GM12878 (cell line): ENCODE results near the gene AGBL1. TPM values are rescaled to one million over a fixed set of nuclear protein-coding genes. Genes with fewer than 3 reads are reported as not detected.

ENCODE experiments used
- ATAC-seq: fragments of 200-7000 bp; cut with Tn5 transposase; 3 replicates; pipeline ENCODE4 v1.9.1; 2020; ENCODE audit warnings: mild to moderate bottlenecking, moderate library complexity
- BruUV-seq: library from RNA; stranded (reverse); fragments of 400-500 nt; replicated peaks from 2 replicates; lab custom pipeline; 2021; lab: Mats Ljungman, UMichigan
- CTCF ChIA-PET: fragments of 300-600 bp; sonication (Branson Sonifier 250); formaldehyde crosslinking; extraction: SDS; loops from one replicate; lab custom pipeline; 2021; ENCODE audit warnings: inconsistent platforms; lab: Yijun Ruan, JAX
- POLR2A ChIA-PET: fragments of 350-600 bp; formaldehyde crosslinking; extraction: SDS; loops from one replicate; lab custom pipeline; 2021; ENCODE audit warnings: inconsistent platforms; lab: Charles Lee
- RAD21 ChIA-PET: fragments of 300-600 bp; sonication (Branson Sonifier 250); formaldehyde crosslinking; loops from one replicate; lab custom pipeline; 2023; ENCODE audit warnings: antibody characterized with exemption; ENCODE audit not compliant: unreplicated experiment; lab: Charles Lee
- SMC1A ChIA-PET: fragments of 300-600 bp; sonication (Branson Sonifier 250); formaldehyde crosslinking; loops from one replicate; lab custom pipeline; 2023; ENCODE audit not compliant: unreplicated experiment, uncharacterized antibody; lab: Charles Lee
- DNase-seq: peaks from one replicate; pipeline ENCODE4 v3.0.0-alpha.2; 2011; ENCODE audit warnings: low read depth, low spot score
- FAIRE-seq: peaks from 3 replicates; lab custom pipeline; 2011; peaks lifted over from hg19 to GRCh38; lab: Jason Lieb, UNC
- H2AFZ ChIP-seq: 2 replicates; pipeline ENCODE4 v1.6.0; 2011; ENCODE audit warnings: low read depth, low read length, control low read depth; ENCODE audit not compliant: control insufficient read depth
- H3K27ac ChIP-seq: 2 replicates; pipeline ENCODE4 v1.5.1; 2011; ENCODE audit warnings: control low read depth; ENCODE audit not compliant: control insufficient read depth, insufficient read depth
- H3K27me3 ChIP-seq, 2 experiments: replicated peaks in 1 of 2; 2 replicates each; pipeline versions ENCODE4 v1.6.0 to v1.6.1; 2011; ENCODE audit warnings: low read length in 1 of 2; ENCODE audit not compliant: control insufficient read depth in 2 of 2, insufficient read depth in 2 of 2
- H3K36me3 ChIP-seq, 2 experiments: 2 replicates each; pipeline ENCODE4 v1.5.1; 2011; ENCODE audit warnings: low read length in 1 of 2; ENCODE audit not compliant: control insufficient read depth in 2 of 2, insufficient read depth in 2 of 2
- H3K4me1 ChIP-seq: 2 replicates; pipeline ENCODE4 v1.6.1; 2011; ENCODE audit warnings: mild to moderate bottlenecking, low read length, moderate library complexity, mixed read lengths; ENCODE audit not compliant: control insufficient read depth, insufficient read depth
- H3K4me2 ChIP-seq: 2 replicates; pipeline ENCODE4 v1.6.0; 2011; ENCODE audit warnings: control low read depth; ENCODE audit not compliant: control insufficient read depth, insufficient read depth
- H3K4me3 ChIP-seq: fragments of 200-600 bp; sonication (generic); 2 replicates; pipeline ENCODE4 v1.5.1; 2016
- H3K79me2 ChIP-seq: 2 replicates; pipeline ENCODE4 v1.6.0; 2011; ENCODE audit warnings: low read length; ENCODE audit not compliant: control insufficient read depth, insufficient read depth
- H3K9ac ChIP-seq: 2 replicates; pipeline ENCODE4 v1.8.0; 2011; ENCODE audit warnings: low read length, control low read depth, mixed read lengths; ENCODE audit not compliant: control insufficient read depth, insufficient read depth
- H3K9me3 ChIP-seq: replicated peaks from 3 replicates; pipeline ENCODE4 v1.5.1; 2011; ENCODE audit warnings: mild to moderate bottlenecking, low read length; ENCODE audit not compliant: control insufficient read depth, insufficient read depth
- H4K20me1 ChIP-seq: 2 replicates; pipeline ENCODE4 v1.6.0; 2011; ENCODE audit not compliant: control insufficient read depth, insufficient read depth
- ASH2L ChIP-seq: fragments of 300-600, 200-600 bp; sonication (generic); IDR thresholded peaks from 2 replicates; pipeline ENCODE4 v1.6.1; 2017; ENCODE audit warnings: low read depth, mild to moderate bottlenecking, borderline replicate concordance
- CHD2 ChIP-seq: IDR thresholded peaks from 2 replicates; pipeline ENCODE4 v1.6.1; 2011; ENCODE audit warnings: low read depth, low read length, improper control_type of control experiment, borderline replicate concordance
- CHD4 ChIP-seq: fragments of 200-600 bp; sonication (generic); IDR thresholded peaks from 2 replicates; pipeline ENCODE4 v1.6.1; 2016; ENCODE audit warnings: mild to moderate bottlenecking
- FOXM1 ChIP-seq: IDR thresholded peaks from 2 replicates; pipeline ENCODE4 v1.6.1; 2012; ENCODE audit warnings: low read depth, mild to moderate bottlenecking, inconsistent platforms, low read length, moderate library complexity
- GABPA ChIP-seq: IDR thresholded peaks from 2 replicates; pipeline ENCODE4 v1.6.1; 2014; ENCODE audit warnings: antibody characterized with exemption, low read depth, mild to moderate bottlenecking, inconsistent platforms
- GATAD2B ChIP-seq: fragments of 450-650 bp; conservative IDR thresholded peaks from 2 replicates; pipeline ENCODE4 v1.6.1; 2017; ENCODE audit warnings: low read depth, mild to moderate bottlenecking, moderate library complexity
- IKZF2 ChIP-seq, 2 experiments: fragments of 450-650 bp; IDR thresholded peaks; 2 replicates each; pipeline ENCODE4 v1.6.1; 2017; ENCODE audit warnings: mild to moderate bottlenecking in 2 of 2, moderate library complexity in 2 of 2
- MXI1 ChIP-seq: fragments of 150-350 bp; IDR thresholded peaks from 2 replicates; pipeline ENCODE4 v1.6.1; 2011; ENCODE audit warnings: low read depth, mild to moderate bottlenecking, inconsistent platforms, low read length, improper control_type of control experiment
- NFIC ChIP-seq: IDR thresholded peaks from 2 replicates; pipeline ENCODE4 v1.6.1; 2012; ENCODE audit warnings: low read depth, mild to moderate bottlenecking, inconsistent platforms, low read length, moderate library complexity
- PAX5 ChIP-seq: IDR thresholded peaks from 2 replicates; pipeline ENCODE4 v1.6.1; 2011; ENCODE audit warnings: low read depth, low read length, borderline replicate concordance
- RBBP5 ChIP-seq: fragments of 200-600 bp; sonication (generic); conservative IDR thresholded peaks from 2 replicates; pipeline ENCODE4 v1.6.1; 2016
- SIX5 ChIP-seq: IDR thresholded peaks from 2 replicates; pipeline ENCODE4 v1.6.1; 2011; ENCODE audit warnings: mild to moderate bottlenecking, low read depth, low read length, moderate library complexity; ENCODE audit not compliant: severe bottlenecking
- SREBF1 ChIP-seq: IDR thresholded peaks from 2 replicates; pipeline ENCODE4 v1.6.1; 2012; ENCODE audit warnings: mild to moderate bottlenecking, low read length
- TBL1XR1 ChIP-seq: IDR thresholded peaks from 2 replicates; pipeline ENCODE4 v1.6.1; 2012; ENCODE audit warnings: low read depth, low read length, improper control_type of control experiment
- TCF3 ChIP-seq: IDR thresholded peaks from 2 replicates; pipeline ENCODE4 v1.6.1; 2012; ENCODE audit warnings: low read depth, mild to moderate bottlenecking, low read length, borderline replicate concordance; ENCODE audit not compliant: insufficient read depth
- ZBED1 ChIP-seq: IDR thresholded peaks from 2 replicates; pipeline ENCODE4 v1.6.1; 2016; ENCODE audit warnings: borderline replicate concordance
- ZNF274 ChIP-seq: IDR thresholded peaks from one replicate; pipeline ENCODE4 v1.8.0; 2011; ENCODE audit not compliant: insufficient read length, insufficient read depth
- WGBS: methylation state at CpG from one replicate; pipeline ENCODE4 v1.1.6; 2016; ENCODE audit warnings: low lambda C conversion rate; ENCODE audit not compliant: insufficient replicate concordance, insufficient coverage; ENCODE audit errors: missing lambda C conversion rate; 5-methylcytosine and 5-hydroxymethylcytosine counted together
- in situ Hi-C: fragments of 300-500 bp; cut with MboI; formaldehyde crosslinking; loops from 9 replicates; pipeline ENCODE4 v1.14.3; 2018; ENCODE audit warnings: mixed read lengths
- intact Hi-C: fragments of 100-400 bp; cut with micrococcal nuclease; formaldehyde crosslinking; loops from one replicate; pipeline ENCODE4 v1.14.2; 2022; ENCODE audit not compliant: unreplicated experiment
- polyA plus RNA-seq, 11 experiments: library from polyadenylated mRNA; depleted of rRNA in 4 of 11; unstranded in 6 of 11; stranded (reverse) in 5 of 11; fragments of >200 nt; fragmentation: Nextera tagmentation in 4 of 11; fragmentation: Illumina TruSeq in 1 of 11; extraction: Ambion mirVana in 4 of 11; extraction: Trizol in 1 of 11; gene quantifications; 1 replicate in 1 of 11; 2 replicates in 10 of 11; pipeline versions ENCODE4 v1.2.1 to v1.2.3, GENCODE V29; 2011 to 2016; ENCODE audit warnings: inconsistent platforms in 2 of 11, missing spikeins in 2 of 11, low read depth in 1 of 11
- total RNA-seq, 4 experiments: library from RNA; depleted of rRNA in 3 of 4; stranded (reverse); fragments of >200 nt in 3 of 4; fragmentation: Illumina TruSeq in 1 of 4; extraction: Trizol in 1 of 4; gene quantifications; 2 replicates each; pipeline versions ENCODE4 v1.2.1 to v1.2.3, GENCODE V29; 2013 to 2021
- TF ChIP-seq, protein P1 (sequence below): IDR thresholded peaks from 2 replicates; pipeline ENCODE4 v1.6.1; 2012; ENCODE audit warnings: low read depth, low read length, improper control_type of control experiment
- TF ChIP-seq, protein P2 (sequence below): fragments of 450-650 bp; IDR thresholded peaks from 2 replicates; pipeline ENCODE4 v1.6.1; 2016; ENCODE audit warnings: mild to moderate bottlenecking
- TF ChIP-seq, protein P3 (sequence below): fragments of 450-650 bp; formaldehyde crosslinking; IDR thresholded peaks from 2 replicates; pipeline ENCODE4 v1.5.0; 2022; ENCODE audit warnings: mild to moderate bottlenecking, missing genetic modification characterization

Gene AGBL1
- total and polyA plus RNA-seq, 10 of the 15 experiments (the other 5 are each of a cell fraction or from before 2014, with no cell fraction given): not detected

DNA sequence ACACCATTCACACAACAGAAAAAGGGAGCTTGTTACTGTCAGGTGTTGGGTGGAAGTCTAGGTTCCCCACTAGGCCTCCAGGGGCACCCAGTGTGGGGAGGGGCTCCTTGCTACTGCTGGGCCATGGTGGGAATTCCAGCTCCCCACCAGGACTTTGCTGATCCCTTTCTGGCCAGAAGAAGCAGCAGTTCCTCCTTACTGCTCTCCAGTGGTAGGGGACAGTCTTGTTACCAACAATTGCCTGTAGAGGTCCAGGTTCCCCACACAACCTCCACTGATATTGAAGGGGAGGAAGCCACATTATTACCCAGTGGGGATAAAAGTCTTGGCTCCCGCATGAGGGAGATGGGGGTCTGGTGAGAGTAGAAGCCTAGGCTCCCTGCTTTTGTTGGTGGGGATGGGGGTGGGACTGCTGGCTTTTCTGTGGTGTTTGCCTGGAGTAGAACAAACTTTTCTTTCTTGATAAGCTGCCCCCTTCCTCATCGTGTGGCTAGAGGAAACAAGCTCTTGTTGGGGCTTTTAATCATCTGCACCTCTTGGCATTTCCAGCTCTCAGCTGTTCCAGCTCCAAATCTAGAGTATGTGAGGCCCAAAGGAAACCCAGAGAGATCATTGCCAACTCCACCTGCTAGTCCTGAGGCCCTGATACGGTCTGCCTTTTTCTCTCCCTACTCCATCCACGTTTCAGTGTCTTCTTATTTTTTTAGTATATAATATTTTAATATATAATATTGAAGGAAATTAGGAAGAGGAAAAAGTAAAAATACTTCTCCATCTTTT is 824.2 kb downstream of the AGBL1 start:
- no peak for FAIRE-seq
- Histone ChIP-seq H3K36me3 (no peaks in the 10 kb centered on the region), H2AFZ (no peak overlapping the region), H3K4me3 (no peak overlapping the region), H3K9me3 (no peaks in the 10 kb centered on the region), H3K79me2 (no peaks in the 10 kb centered on the region), H3K4me1 (no peaks in the 10 kb centered on the region), H3K27me3 (no peaks in the 10 kb centered on the region), H3K4me2 (no peak overlapping the region), H3K27ac (no peak overlapping the region), H4K20me1 (no peaks in the 10 kb centered on the region), H3K9ac (no peak overlapping the region)
- SMC1A ChIA-PET: no interaction called here
- intact Hi-C loops: no loop called here
- TF ChIP-seq ASH2L (no peak), CHD4 (no peak), FOXM1 (no peak), GATAD2B (no peak), SREBF1 (no peak), PAX5 (no peak), GABPA (no peak), NFIC (no peak), ZNF274 (no peak), TBL1XR1 (no peak), CHD2 (no peak), ZBED1 (no peak), SIX5 (no peak), MXI1 (no peak), IKZF2 (IDR thresholded peaks at IDR 0.05) (no peak), RBBP5 (no peak), TCF3 (no peak)
- TF ChIP-seq, protein P1, sequence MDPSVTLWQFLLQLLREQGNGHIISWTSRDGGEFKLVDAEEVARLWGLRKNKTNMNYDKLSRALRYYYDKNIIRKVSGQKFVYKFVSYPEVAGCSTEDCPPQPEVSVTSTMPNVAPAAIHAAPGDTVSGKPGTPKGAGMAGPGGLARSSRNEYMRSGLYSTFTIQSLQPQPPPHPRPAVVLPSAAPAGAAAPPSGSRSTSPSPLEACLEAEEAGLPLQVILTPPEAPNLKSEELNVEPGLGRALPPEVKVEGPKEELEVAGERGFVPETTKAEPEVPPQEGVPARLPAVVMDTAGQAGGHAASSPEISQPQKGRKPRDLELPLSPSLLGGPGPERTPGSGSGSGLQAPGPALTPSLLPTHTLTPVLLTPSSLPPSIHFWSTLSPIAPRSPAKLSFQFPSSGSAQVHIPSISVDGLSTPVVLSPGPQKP: no peak
- TF ChIP-seq, protein P2, sequence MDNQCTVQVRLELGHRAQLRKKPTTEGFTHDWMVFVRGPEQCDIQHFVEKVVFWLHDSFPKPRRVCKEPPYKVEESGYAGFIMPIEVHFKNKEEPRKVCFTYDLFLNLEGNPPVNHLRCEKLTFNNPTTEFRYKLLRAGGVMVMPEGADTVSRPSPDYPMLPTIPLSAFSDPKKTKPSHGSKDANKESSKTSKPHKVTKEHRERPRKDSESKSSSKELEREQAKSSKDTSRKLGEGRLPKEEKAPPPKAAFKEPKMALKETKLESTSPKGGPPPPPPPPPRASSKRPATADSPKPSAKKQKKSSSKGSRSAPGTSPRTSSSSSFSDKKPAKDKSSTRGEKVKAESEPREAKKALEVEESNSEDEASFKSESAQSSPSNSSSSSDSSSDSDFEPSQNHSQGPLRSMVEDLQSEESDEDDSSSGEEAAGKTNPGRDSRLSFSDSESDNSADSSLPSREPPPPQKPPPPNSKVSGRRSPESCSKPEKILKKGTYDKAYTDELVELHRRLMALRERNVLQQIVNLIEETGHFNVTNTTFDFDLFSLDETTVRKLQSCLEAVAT: no peak
- TF ChIP-seq, protein P3, sequence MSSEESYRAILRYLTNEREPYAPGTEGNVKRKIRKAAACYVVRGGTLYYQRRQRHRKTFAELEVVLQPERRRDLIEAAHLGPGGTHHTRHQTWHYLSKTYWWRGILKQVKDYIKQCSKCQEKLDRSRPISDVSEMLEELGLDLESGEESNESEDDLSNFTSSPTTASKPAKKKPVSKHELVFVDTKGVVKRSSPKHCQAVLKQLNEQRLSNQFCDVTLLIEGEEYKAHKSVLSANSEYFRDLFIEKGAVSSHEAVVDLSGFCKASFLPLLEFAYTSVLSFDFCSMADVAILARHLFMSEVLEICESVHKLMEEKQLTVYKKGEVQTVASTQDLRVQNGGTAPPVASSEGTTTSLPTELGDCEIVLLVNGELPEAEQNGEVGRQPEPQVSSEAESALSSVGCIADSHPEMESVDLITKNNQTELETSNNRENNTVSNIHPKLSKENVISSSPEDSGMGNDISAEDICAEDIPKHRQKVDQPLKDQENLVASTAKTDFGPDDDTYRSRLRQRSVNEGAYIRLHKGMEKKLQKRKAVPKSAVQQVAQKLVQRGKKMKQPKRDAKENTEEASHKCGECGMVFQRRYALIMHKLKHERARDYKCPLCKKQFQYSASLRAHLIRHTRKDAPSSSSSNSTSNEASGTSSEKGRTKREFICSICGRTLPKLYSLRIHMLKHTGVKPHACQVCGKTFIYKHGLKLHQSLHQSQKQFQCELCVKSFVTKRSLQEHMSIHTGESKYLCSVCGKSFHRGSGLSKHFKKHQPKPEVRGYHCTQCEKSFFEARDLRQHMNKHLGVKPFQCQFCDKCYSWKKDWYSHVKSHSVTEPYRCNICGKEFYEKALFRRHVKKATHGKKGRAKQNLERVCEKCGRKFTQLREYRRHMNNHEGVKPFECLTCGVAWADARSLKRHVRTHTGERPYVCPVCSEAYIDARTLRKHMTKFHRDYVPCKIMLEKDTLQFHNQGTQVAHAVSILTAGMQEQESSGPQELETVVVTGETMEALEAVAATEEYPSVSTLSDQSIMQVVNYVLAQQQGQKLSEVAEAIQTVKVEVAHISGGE (CRISPR knock-in tag): no peak
- RAD21 ChIA-PET: no interaction called here
- CTCF ChIA-PET: interaction anchor here (0.7 kb wide), 1 partner anchor 706 kb away, joined by 4 read pairs; no protein-coding TSS in a partner anchor
- POLR2A ChIA-PET: no interaction called here
- ATAC-seq: no peak
- WGBS: 1% methylated on average over 4 of the region's 4 CpGs
- no TSS peak for BruUV-seq
- in situ Hi-C loops: no loop called here
- no peak for DNase-seq
